Testis (tissue), 2 donors: ENCODE data around the gene TP53BP2.

Experiments used
- CTCF ChIP-seq, 3 experiments: fragments of 450-650 bp in 2 of 3; fragments of 200-600 bp in 1 of 3; sonication (generic) in 1 of 3; IDR thresholded peaks; one replicate each; pipeline ENCODE4 v1.5.1; 2016 to 2019; ENCODE audit warnings: antibody characterized with exemption in 3 of 3, mild to moderate bottlenecking in 2 of 3, moderate library complexity in 1 of 3
- POLR2A ChIP-seq: fragments of 450-650 bp; IDR thresholded peaks from one replicate; pipeline ENCODE4 v1.6.1; 2017; ENCODE audit warnings: antibody characterized with exemption, mild to moderate bottlenecking, moderate library complexity

- no peak for TF ChIP-seq POLR2A
- TF ChIP-seq CTCF (IDR thresholded peaks at IDR 0.05) = no peak
Measured at GRCh38 chr1:223837687-223838086, 8.1 kb downstream of the TP53BP2 start.
